CMK (cell line): ENCODE results near the gene NOM1.

ENCODE experiments used
- DNase-seq: peaks from one replicate; pipeline ENCODE4 v3.0.0-alpha.2; 2010; ENCODE audit warnings: low read depth

The NOM1 gene

DNA sequence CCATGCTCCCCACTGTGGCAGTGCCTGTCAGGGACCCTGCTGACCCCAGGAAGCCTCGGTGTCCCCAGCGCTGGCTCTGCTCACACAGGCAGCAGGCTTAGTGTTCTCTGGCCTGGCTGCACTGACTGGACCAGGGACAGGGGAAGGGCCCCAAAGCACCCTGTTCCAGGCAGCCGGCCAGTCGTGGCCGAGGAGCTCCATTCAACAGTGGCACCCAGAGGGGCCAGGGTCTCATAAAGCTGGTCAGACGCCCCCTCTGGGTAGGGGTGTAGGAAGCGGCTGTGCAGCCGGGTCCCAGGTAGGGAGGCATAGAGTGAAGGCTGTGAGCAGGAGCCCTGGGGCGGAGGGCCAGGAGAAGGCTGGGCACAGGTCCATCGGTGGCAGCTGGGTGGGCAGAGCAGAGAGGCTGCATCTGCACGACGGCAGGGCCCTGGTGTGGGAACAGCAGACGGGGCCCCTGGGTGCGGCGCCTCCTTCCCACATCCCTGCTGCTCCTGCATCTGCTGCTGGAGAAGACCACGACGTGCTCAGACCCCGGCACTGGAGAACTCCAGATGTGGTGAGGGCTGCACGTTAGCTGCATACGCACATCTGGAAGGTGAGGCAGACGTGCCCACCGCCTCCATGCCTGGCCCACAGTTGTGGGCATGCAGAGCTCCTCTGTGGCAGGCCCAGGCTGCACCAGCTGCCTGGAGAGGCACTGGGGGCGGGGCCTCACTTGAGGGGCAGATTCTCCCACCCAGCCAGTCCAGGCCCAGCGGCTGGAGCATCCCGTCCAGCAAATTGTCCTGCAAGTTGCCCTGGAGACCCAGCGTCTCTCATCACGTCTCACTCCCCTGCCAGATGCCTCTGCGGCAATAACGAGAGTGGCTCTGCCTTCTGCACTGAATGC, 35.8 kb downstream of the NOM1 start:
- no peak for DNase-seq

DNA sequence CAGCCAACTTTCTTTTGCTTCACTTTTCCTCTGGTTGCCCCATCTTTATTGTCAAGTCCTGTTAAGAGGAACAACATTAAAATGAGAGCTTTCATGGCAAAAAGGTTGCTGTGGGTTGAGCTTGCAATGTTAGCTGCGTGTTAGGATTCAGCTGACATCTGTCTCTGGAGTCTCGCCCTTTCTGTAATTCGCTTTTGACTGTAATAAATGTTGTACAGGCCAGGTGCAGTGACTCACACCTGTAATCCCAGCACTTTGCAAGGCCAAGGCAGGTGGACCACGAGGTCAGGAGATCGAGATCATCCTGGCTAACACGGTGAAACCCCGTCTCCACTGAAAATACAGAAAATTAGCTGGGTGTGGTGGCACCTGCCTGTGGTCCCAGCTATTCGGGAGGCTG, 36.9 kb downstream of the NOM1 start:
- no peak for DNase-seq

DNA sequence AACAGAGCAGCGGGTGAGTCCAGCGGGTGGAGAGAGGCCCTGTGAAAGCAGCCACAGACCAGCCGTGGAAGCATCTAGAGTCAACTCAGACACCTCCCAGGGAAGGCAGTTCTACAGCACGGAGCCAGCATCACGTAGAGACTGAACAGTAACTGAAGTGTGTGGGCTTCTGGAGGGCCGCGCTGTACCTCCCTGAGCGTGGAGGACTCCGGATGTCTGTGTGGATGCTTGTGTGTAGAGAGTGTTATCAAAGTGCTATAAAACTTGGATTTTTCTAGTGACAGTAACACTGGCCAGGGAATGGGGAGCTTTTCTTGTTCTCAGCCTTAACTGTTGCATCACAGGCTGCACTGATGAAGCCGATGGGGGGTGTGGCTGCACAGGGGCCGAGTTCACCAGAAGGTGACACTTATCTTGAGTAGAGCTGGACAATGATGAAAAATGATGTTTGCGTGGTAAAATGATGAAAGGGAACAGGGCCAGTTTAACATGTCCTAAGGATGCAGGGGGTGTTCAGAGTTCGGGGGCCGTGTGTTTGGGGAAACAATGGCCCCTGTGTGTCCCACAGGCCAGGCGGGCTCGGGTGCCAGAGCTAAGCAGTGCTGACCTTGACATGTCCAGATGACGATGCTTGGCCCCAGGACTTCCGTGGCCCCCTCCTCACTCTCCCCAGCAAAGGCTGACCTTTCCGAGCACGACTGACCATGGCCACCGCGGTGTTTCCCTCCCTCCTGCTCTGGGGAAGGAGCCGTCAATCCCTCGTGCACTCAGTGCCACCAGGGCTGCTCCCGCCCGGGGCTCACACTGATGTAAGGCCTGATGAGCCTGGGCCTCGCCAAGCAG, 39.1 kb downstream of the NOM1 start:
- no peak for DNase-seq

GRCh38 chr7:156989766-156990535, 40.4 kb downstream of the NOM1 start:
- no peak for DNase-seq

DNA sequence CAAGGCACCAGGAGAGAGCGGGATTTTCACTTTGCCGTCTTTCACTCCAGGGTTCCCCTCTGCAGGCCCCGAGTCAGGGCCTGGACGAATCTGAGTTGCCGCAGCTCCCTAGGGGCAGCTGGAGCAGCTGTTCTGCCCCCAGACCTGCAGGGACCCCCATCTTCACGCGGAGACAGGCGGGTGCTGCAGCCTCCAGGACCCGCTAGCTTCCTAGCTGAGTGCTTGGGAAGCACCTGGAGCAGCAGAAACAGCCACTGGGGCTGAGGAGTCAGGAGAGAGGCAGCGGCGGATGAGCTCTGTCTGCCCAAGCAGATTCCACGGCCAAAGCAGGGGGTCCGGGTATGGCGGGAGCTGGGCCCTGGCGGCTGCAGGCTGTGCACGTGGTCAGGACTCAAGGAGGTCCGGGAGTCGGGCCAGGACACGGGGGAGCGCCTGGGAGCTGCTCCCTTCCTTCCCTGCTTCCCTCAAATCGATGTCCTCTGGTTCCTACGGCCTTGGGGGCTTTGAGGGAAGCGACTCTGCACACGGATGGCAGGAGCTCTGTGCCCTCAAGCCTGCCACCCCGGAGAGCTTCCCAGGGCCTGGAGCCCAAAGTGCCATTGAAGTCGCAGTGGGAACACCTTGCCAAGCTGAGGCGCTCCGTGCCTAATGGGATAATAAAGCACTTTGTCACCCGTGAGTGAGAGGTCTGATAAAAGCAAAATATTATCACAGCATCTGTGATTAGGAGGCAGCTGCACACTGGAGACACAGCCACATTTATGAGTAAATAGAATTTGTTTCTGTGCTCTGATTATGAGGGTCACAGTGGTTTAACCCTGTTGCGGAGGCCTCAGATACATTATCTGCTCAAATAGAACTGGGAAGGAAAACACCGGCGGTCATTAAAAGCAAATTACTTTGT, 43.8 kb downstream of the NOM1 start:
- no peak for DNase-seq

DNA sequence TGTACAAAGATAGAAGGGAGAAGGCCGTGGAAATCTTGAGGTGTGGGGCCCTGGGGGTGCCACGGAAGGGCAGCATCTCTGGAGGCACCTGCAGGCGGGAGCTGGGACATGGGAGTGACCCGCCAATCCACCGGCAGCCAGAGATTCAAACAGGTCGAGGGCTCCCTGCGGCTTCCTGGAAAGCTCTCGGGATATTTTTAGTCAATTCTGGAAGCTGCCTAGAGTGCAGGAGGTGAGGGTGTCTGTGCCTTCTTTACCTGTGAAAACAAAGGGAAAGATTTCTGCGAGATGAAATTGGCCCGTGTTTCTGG, 44.4 kb downstream of the NOM1 start:
- no peak for DNase-seq

- DNase-seq = no peak
These were observed 44.9 kb downstream of the NOM1 start for GRCh38 chr7:156994417-156994816.

- no peak for DNase-seq
These were observed 49.8 kb downstream of the NOM1 start for GRCh38 chr7:156998988-156999957.

DNA sequence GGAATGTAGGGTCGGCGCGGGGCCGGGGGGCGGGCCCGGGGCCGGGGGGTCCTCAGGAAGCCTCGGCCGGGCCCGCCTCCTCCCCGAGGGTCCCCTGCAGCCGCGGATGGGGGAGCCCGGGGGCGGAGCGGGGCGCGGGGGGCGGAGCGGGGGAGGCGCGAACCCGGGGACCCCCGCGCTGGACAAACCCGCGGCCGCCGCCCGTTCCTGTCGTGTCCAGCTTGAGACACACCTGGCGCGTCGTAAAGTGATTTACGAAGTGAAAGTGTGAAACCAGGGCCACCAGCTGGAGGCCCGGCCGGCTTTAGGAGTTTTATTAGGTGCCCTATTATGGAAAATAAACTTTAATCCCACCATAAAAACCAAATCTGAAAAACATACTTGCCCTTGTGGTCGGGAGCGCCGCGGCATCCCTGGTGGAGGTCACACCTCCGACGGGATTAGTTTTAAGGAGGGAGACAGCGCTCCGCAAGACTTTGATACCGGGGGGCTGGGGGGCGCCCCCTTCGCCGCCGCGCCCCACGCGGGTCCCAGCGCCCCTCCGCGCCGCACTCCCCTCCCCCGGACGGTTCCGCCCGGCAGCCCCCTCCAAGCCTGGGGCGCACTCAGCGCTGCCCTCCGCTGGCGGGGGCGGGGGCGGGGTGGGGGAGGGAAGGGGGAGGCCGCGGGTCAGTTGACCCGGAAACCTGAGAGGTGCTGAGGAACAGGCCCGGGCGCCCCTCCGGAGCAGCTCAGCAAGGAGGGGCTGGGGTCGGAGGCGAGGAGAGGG, 50.6 kb downstream of the NOM1 start:
- DNase-seq = no peak

GRCh38 chr7:157000741-157001653, 51.5 kb downstream of the NOM1 start:
- no peak for DNase-seq

DNA sequence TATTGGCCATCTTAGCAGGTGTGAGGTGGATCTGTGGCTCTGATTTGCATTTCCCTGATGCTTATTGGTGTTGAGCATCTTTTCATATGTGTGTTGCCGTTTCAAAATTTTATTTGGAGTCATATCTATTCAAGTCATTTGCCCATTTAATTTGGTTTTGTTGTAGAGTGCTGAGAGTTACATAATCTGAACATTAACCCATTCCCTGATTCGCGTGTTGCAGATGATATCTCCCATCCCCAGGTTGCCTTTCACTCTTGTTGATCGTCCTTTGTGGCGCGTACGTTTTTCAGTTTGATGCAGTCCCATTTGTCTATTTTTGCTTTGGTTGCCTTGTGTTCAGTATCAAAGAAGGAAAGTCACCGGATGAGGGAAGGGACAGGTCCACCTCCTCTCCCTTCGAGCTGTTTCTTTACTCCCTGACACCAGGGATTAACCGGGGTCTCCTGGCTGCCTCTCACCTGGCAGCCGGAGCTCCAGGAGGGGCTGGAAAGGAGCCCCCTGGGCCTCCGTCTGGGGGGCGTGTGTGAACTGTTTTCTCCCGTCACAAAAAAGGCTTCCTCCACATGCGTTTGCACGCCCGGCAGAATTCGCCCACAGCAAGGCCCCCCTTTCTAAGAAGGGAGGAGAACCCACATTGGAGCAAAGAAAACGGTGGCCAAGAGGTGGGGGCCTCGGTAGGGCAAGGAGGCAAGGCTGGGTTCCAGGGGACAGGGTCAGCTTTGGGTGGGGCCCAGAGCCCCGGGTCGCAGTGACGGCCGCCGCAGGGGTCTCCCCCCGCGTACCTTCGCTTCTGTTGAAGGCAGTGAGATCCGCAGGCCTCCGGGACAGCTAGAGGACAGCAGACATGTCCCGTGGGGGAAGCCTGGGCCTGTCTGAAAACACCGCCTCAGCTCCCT, 52.7 kb downstream of the NOM1 start:
- no peak for DNase-seq

- no peak for DNase-seq
These were observed 53.4 kb downstream of the NOM1 start for GRCh38 chr7:157002819-157003421.

DNA sequence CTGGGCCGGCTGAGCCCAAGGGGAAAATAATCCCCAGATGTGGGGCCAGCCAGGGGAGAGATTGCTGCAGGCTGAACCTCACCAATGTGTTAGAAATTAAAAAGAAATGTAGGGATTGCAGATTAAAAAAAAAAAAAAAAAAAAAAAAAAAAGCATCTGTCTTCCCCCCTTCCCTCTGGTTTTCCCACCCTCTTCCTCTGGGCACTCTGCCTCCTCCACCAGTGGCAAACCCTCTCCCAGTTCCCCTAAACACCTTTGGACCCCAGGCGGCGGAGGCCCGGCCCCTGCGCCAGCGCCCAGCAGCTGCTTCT, 53.9 kb downstream of the NOM1 start:
- no peak for DNase-seq

DNA sequence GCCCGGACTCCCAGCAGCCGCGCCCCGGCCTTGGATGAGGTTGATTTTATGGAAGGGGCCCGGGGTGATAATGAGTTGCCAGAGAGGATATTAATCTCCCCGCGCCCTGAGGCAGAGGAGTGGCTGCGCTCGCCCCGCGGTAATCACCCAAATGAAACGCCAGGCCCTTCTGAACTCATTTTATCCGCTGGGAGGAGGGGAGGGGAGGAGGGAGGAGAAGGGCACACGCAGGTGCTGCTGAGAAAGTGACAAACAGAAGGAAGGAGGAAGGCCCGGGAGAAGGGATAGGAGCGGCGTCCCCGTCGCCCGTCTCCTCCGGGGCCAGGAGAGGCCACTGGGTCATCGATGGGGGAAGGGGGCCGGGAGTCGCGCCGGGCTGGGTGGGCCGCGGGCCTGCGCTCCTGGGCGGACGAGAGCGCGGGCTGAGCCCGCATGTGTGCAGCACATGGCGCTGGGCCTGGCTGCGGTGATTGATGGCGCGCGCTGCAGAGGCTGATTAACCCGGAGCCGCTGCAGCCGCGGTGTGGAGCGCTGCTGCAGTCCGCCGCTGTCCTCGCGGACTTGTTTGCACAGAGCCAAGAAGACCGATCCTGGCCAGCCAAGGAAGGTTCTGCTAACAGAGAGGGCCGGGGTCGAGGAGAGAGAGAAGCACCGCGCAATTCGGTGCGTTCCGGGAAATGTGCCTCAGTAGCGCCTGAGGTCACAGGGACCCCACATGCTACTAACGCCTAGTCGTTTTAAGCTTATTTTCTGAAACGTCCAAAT, 54.4 kb downstream of the NOM1 start:
- no peak for DNase-seq

DNA sequence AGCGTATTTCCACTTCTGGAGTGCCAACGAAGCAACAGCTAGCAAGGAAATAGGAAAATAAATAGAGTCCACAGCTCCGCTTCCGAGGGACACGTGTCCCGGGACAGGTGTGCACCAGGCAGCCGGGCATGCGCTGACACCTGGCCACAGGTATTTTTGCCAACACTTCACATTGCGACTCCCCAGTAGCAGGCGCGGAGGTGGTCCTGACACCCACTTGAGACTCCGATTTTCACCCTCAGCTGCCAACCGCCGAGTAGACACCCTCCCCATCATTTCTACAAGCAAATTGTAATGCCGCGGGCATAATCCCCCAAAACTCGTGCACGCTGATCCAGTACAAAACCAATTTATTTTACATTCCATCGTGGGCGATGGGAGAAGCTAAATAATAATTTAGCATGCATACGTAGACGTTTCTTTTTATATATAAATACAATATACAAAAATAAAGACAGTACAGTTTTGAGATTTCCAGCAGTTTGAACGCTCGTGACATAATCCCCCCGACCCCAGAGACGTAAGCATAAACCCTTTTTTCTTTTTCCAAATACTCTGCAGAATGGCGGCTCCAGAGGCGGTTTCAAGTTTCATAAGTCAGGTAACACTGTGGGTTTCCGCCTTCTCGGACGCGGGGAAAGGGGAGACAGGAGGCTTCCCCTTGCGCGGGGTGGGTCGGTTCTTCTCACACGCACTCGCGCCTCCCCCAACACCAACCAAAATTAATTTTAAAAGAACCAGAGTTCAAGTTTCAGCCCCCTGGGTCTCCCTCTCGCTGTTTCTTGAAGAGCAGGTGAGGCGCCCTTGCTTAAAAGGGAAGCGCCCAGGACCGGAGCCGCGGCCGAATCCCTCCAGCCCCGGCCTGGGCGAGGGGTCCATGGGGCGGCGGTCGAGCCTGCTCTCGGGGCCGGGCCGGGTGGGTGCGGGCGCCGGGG, 55.3 kb downstream of the NOM1 start:
- DNase-seq = no peak
